Psoas muscle (tissue), 8 donors: ENCODE measurements around the gene GPATCH2. TPM values are rescaled to one million over a fixed set of nuclear protein-coding genes. Genes with fewer than 3 reads are reported as not detected.

Experiments
- ATAC-seq, 4 donors: fragments of 200-7000 bp; cut with Tn5 transposase; one replicate each; pipeline ENCODE4 v1.9.1; 2020; ENCODE audit warnings: moderate library complexity in 3 of 4, mild to moderate bottlenecking in 2 of 4
- DNase-seq, 2 donors: peaks; one replicate each; pipeline ENCODE4 v3.0.0-alpha.2; 2020
- H3K27ac ChIP-seq: fragments of 200-600 bp; one replicate; pipeline ENCODE4 v1.8.0; 2022
- H3K27me3 ChIP-seq, 3 donors: fragments of 200-600 bp in 1 of 3; one replicate each; pipeline versions ENCODE4 v1.6.1 to v1.8.0; 2013 to 2022; ENCODE audit warnings: low read length in 2 of 3, mild to moderate bottlenecking in 2 of 3, moderate library complexity in 1 of 3; ENCODE audit not compliant: insufficient read depth in 3 of 3
- H3K36me3 ChIP-seq, 2 donors: fragments of 200-600 bp in 1 of 2; one replicate each; pipeline versions ENCODE4 v1.6.1 to v1.8.0; 2013 to 2022; ENCODE audit warnings: low read depth in 1 of 2, mild to moderate bottlenecking in 1 of 2, moderate library complexity in 1 of 2; ENCODE audit not compliant: insufficient read depth in 1 of 2
- H3K4me1 ChIP-seq: fragments of 200-600 bp; one replicate; pipeline ENCODE4 v1.8.0; 2022
- H3K4me3 ChIP-seq: fragments of 200-600 bp; one replicate; pipeline ENCODE4 v1.8.0; 2022; ENCODE audit warnings: mild to moderate bottlenecking
- H3K9me3 ChIP-seq: fragments of 200-600 bp; one replicate; pipeline ENCODE4 v1.8.0; 2022
- WGBS, 3 donors: extraction: QIAGEN DNeasy Blood & Tissue Kit; methylation state at CpG; one replicate each; pipeline versions ENCODE4 v1.1.6 to v1.1.7; 2013; 5-methylcytosine and 5-hydroxymethylcytosine counted together
- intact Hi-C, 2 donors: fragments of 100-400 bp; cut with DNase I; formaldehyde crosslinking; loops; one replicate each; pipeline versions ENCODE4 v1.11.0 to v1.14.2; 2022
- polyA plus RNA-seq, 3 donors: library from polyadenylated mRNA; stranded (reverse); fragments of 200-250 nt; gene quantifications; one replicate each; pipeline ENCODE4 v1.2.3, GENCODE V29; 2013
- total RNA-seq, 4 donors: library from RNA; stranded (reverse); fragmentation: NEBNext Ultra II Directional in 2 of 4; extraction: Animal tissue kit (Norgen Biotek cat#: 25700) in 2 of 4; gene quantifications; one replicate each; pipeline versions ENCODE4 v1.2.1 to v1.2.4, GENCODE V29; 2021 to 2023
- TF ChIP-seq, protein P1 (sequence below): fragments of 200-600 bp; IDR thresholded peaks from one replicate; pipeline ENCODE4 v1.8.0; 2022; ENCODE audit warnings: antibody characterized with exemption
- donor health status: healthy with polysubstance abuse.
- donor health status: DM: no; HTN: no; CAD: no; lungs with moderate emphysema.
- donor health status: Bipolar disorder and iron deficiency.
- donor health status: healthy.
- donor health status: DM: yes; HTN: yes; CAD: no.
- donor health status: DM: no; HTN: no; CAD: no.
- donor health status: DM: no; HTN: no; CAD: no.
- donor health status: DM: yes; HTN: yes; CAD: no.

GPATCH2 gene
- total and polyA plus RNA-seq, 7 donors = 2.4 to 6.1 (median 3.7) TPM

DNA sequence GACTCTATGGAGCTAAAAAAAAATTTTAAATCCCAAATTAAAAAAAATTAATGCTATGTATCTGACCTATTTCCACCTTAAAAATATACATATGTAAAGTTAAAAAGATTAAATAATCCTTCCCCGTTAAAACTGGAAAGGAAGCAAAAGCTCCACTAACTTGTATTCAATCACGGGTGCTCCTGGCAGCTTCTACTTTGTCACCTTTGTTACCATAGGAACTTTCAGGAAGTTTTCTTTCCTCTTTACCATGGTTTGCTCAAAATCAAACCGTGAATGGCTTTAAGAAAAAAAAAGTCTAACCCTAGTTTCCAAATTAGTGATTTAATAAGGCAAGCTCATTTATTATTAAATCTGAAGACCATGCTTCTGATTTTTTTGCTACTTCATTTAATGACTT is 3.5 kb downstream of the GPATCH2 start:
- no peaks in the 10 kb centered on the region for H3K36me3 ChIP-seq

DNA sequence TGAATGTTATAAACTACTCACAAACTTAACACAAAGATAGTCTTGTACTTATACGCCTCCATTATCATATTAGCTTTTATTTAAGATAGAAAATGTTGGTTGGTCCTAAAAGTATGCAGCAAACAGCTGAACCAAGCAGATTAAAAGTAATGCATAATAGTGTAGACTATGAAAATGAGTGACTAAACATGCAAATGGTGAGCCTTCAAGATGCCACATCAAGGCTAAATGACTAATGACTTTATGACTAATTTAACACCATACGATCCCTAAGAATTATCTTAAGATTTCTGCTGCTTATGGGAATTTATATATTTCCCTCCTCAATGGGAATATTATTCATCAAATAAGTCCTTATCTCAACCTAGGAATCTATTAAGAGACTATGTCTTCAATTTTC is 4.6 kb downstream of the GPATCH2 start:
- no peak for DNase-seq
- intact Hi-C loops = no loop called here
- TF ChIP-seq, protein P1, sequence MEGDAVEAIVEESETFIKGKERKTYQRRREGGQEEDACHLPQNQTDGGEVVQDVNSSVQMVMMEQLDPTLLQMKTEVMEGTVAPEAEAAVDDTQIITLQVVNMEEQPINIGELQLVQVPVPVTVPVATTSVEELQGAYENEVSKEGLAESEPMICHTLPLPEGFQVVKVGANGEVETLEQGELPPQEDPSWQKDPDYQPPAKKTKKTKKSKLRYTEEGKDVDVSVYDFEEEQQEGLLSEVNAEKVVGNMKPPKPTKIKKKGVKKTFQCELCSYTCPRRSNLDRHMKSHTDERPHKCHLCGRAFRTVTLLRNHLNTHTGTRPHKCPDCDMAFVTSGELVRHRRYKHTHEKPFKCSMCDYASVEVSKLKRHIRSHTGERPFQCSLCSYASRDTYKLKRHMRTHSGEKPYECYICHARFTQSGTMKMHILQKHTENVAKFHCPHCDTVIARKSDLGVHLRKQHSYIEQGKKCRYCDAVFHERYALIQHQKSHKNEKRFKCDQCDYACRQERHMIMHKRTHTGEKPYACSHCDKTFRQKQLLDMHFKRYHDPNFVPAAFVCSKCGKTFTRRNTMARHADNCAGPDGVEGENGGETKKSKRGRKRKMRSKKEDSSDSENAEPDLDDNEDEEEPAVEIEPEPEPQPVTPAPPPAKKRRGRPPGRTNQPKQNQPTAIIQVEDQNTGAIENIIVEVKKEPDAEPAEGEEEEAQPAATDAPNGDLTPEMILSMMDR = no peak
- no peaks in the 10 kb centered on the region for H3K36me3 ChIP-seq
- WGBS, 3 donors = 96 to 100% (median 97%) methylated on average over 2 of the region's 2 CpGs
- ATAC-seq = no peak
- H3K9me3 ChIP-seq = no peaks in the 10 kb centered on the region
- H3K27me3 ChIP-seq = no peaks in the 10 kb centered on the region
- no peak overlapping the region for H3K4me3 ChIP-seq
- no peak overlapping the region for H3K27ac ChIP-seq
- peaks cover 16% of the 10 kb centered on the region for H3K4me1 ChIP-seq

More for the DNA sequence above, 3.5 kb downstream of the GPATCH2 start:
- Histone ChIP-seq H3K4me3 (no peak overlapping the region), H3K4me1 (peaks cover 16% of the 10 kb centered on the region), H3K9me3 (no peaks in the 10 kb centered on the region), H3K27ac (no peak overlapping the region), H3K27me3 (no peaks in the 10 kb centered on the region)
- ATAC-seq (no peak), DNase-seq (no peak)
- 31 to 43% (median 37%) methylated on average over 3 of the region's 3 CpGs for WGBS, 3 donors
- intact Hi-C loops = no loop called here
- TF ChIP-seq, protein P1 = no peak

- H3K9me3 ChIP-seq = no peaks in the 10 kb centered on the region
- TF ChIP-seq, protein P1 = no peak
- H3K36me3 ChIP-seq = peaks cover 4 to 20% of the 10 kb centered on the region in 2 donors
- no peak overlapping the region for H3K27ac ChIP-seq
- WGBS, 3 donors = 87 to 96% (median 94%) methylated on average over 3 of the region's 3 CpGs
- ATAC-seq = no peak
- intact Hi-C loops = no loop called here
- DNase-seq = no peak
- no peak overlapping the region for H3K4me3 ChIP-seq
- no peaks in the 10 kb centered on the region for H3K27me3 ChIP-seq
- H3K4me1 ChIP-seq = no peaks in the 10 kb centered on the region
These were observed 8.8 kb downstream of the GPATCH2 start for GRCh38 chr1:217622042-217622441.

GRCh38 chr1:217620814-217621213 is 10.1 kb downstream of the GPATCH2 start:
- DNase-seq (no peak), ATAC-seq (no peak)
- WGBS, 3 donors = 92 to 95% (median 92%) methylated on average over 4 of the region's 4 CpGs
- Histone ChIP-seq H3K27ac (no peak overlapping the region), H3K9me3 (no peaks in the 10 kb centered on the region), H3K4me3 (no peak overlapping the region), H3K27me3 (no peaks in the 10 kb centered on the region), H3K36me3 (peaks cover 4 to 20% of the 10 kb centered on the region in 2 donors), H3K4me1 (no peaks in the 10 kb centered on the region)
- TF ChIP-seq, protein P1 = no peak
- intact Hi-C loops = no loop called here

GRCh38 chr1:217617126-217617525 is 13.8 kb downstream of the GPATCH2 start:
- Histone ChIP-seq H3K36me3 (peaks cover 4 to 24% of the 10 kb centered on the region in 2 donors), H3K4me3 (no peak overlapping the region), H3K27me3 (no peaks in the 10 kb centered on the region), H3K4me1 (no peaks in the 10 kb centered on the region), H3K27ac (no peak overlapping the region), H3K9me3 (no peaks in the 10 kb centered on the region)
- DNase-seq (no peak), ATAC-seq (no peak)
- TF ChIP-seq, protein P1 = no peak
- intact Hi-C loops = no loop called here
- 97% methylated on average over 1 of the region's 1 CpG for WGBS, 3 donors
